HG02973 (cell line): ENCODE data around the gene MANF.
A peak's percentile ranks its signal among the peaks of the same experiment; 100 is the strongest.

ENCODE experiments used
- ATAC-seq: cut with Tn5 transposase; IDR thresholded peaks from one replicate; pipeline ENCODE4 v1.9.1; 2021; ENCODE audit warnings: moderate library complexity; ENCODE audit not compliant: unreplicated experiment

MANF gene

GRCh38 chr3:51389423-51390183, 4.5 kb downstream of the MANF start:
- no peak for ATAC-seq

GRCh38 chr3:51390246-51391074, 5.4 kb downstream of the MANF start:
- peak; percentile 9 for ATAC-seq

- peak; percentile 85 for ATAC-seq
Observed at GRCh38 chr3:51391075-51391565, 6.0 kb downstream of the MANF start, which contains the start of gene RBM15B. Gene RBM15B, plus strand, starts transcription at chr3:51391285. Its CDS starts 115 bp downstream, at chr3:51391400.

- ATAC-seq, result peak; percentile 5
Observed at GRCh38 chr3:51391566-51392354, 6.7 kb downstream of the MANF start.

DNA sequence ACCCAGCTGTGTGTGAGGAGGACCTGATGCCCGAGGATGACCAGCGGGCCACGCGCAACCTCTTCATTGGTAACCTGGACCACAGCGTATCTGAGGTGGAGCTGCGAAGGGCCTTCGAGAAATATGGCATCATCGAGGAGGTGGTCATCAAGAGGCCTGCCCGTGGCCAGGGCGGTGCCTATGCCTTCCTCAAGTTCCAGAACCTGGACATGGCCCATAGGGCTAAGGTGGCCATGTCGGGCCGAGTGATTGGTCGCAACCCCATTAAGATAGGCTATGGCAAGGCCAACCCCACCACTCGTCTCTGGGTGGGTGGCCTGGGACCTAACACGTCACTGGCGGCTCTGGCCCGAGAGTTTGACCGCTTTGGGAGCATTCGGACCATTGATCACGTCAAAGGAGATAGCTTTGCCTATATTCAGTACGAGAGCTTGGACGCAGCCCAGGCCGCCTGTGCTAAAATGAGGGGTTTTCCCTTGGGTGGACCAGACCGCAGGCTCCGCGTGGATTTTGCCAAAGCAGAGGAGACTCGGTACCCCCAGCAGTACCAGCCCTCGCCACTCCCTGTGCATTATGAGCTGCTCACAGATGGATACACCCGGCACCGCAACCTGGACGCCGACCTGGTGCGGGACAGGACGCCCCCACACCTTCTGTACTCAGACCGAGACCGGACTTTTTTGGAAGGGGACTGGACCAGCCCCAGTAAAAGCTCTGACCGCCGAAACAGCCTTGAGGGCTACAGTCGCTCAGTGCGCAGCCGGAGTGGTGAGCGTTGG, 7.5 kb downstream of the MANF start:
- no peak for ATAC-seq

GRCh38 chr3:51393134-51393495, 8.0 kb downstream of the MANF start:
- no peak for ATAC-seq

DNA sequence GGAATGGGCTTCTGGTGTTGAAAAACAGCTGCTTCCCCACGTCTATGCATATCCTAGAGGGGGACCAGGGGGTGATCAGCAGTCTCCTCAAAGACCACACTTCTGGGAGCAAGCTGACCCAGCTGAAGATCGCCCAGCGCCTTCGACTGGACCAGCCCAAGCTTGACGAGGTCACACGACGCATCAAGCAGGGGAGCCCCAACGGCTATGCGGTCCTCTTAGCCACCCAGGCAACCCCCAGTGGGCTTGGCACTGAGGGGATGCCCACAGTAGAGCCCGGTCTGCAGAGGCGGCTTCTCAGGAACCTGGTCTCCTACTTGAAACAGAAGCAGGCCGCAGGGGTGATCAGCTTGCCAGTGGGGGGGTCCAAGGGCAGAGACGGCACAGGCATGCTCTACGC, 8.5 kb downstream of the MANF start:
- no peak for ATAC-seq

DNA sequence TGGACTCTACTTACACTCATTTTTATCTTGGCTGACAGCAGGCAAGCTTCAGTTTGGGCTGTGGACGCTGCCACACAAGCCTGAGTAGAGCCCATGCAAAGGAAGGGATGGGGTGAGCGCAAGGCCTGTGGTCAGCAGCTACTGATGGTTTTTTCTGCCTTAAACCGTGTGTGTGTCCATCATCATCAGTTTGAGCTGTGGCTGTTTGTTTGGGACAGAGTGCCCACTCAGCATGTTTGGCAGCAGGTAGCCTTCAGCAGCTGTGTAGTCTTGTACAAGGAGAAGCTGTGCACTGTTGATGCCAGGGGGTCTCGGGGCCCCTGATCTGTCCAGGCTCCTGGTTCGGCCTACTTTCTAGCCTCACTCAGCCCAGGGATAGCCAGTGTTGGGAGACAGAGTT, 9.4 kb downstream of the MANF start:
- ATAC-seq, result no peak

DNA sequence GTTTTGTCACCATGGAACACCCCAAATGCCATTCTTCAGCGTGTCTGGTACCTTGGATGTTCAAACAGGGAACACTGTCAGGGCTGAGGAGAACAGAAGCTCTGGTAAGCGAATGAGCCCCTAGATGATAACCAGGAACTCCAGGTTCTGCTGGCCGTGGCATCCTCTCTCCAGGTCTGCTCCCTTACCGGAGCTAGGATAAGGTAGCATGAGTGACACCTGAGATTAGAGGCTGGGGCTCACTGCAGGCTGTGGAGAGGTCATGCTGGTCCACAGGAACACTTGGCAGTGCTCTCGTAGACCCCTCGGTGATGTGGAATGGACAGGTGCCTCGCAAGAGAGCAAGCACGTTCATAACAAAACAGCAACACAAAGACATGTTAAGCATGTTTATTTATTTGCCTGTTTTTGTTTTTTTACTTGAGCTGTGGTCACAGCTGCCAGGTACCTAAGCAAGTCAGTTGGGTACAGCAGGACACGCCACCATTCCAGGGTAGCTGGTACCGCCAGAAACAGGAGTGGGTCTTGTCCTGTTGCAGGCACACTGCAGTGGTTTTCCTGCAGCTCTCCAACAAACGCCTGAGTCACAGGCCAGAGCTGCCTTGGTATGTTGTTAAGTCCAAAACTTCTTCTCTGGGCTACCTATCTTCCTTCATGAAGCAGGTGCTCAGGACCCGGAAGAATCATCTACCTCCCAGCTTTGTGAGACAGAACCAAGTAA, 10.6 kb downstream of the MANF start:
- no peak for ATAC-seq

DNA sequence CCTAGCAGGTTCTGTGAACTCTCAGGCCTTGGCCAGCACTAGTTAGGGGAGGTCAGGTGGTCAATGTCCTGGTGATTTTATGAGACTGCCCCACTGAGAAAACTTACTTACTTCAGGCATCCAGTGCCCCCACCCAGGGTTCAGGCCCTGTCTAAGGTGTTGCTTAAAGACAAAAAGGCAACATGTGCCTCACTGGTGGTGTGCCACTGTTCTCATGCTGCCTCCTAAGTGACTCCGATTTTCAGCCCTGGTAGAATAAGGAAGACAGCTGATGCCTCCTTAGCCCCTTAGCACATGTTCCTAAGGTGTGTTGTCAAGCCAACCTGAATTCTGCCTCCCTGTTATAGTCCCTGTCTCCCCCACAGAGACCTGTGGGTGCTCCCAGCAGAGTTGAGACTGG, 11.3 kb downstream of the MANF start:
- no peak for ATAC-seq

DNA sequence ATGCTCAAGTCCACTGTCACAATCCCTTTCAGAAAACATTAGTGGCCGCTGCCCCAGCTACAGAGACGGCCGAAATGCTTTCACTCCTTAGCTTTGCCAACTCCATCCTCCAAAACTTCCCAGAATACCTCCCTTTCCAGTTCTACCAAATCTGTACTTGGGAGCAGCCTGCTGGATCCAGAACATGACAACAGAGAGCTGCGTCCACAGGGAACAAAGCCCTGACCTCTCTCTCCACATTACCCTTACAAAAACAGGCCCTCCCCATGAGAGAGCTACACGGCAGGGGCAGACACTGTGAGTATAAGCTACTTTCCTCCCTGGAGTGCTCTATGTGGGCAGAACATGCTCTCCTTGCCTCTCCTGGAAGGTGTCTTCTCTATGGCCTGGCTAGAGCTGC, 12.3 kb downstream of the MANF start:
- no peak for ATAC-seq

GRCh38 chr3:51398595-51399310, 13.7 kb downstream of the MANF start:
- ATAC-seq, result no peak

DNA sequence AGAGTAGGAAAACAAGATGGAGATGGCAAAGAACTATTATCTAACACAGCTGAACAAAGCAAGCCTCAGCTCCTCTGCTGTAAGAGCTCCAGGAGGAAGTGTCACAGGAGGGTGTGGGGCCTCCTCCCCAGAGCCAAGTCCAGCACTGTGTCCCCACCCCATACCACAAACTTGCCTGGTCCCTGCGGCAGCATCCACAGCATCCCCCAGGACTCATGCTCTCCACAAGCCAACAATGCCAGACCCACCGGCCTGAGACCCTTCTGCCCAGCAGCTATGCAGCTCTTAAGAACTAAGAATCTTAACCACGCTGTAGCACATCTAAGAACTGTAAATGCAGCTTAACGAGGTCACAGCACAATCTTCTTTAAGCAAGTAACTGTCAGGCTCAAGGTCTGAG, 15.1 kb downstream of the MANF start:
- ATAC-seq, result no peak

GRCh38 chr3:51401735-51402134, 16.6 kb downstream of the MANF start:
- ATAC-seq, result no peak

DNA sequence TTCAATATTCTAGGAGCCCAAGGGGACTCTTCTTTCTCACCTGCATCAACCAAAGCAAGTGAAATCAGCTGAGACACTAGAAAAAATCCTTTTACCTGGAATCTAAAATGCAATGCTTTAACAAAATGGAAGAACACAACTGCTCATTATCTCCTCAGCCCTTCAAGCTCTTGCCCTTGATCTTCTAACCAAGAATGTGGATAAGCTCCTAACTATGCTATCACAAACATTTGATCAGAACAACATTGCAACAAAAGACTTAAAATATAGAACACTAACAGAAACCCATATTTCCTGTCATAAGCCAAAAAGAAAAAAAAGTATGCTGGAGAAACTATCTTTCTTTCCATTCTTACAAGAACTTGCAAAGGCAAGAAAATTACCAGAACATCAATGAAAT, 18.6 kb downstream of the MANF start:
- no peak for ATAC-seq

GRCh38 chr3:51408021-51408420, 22.9 kb downstream of the MANF start:
- no peak for ATAC-seq

GRCh38 chr3:51408813-51409212, 23.7 kb downstream of the MANF start:
- no peak for ATAC-seq

- ATAC-seq, result no peak
Observed at GRCh38 chr3:51422211-51422610, 37.1 kb downstream of the MANF start.

- no peak for ATAC-seq
Observed at GRCh38 chr3:51426921-51427320, 41.8 kb downstream of the MANF start.
